H1 (cell line): ENCODE results near the gene MAP7D1. TPM values are rescaled to one million over a fixed set of nuclear protein-coding genes. Genes with fewer than 3 reads are reported as not detected.

Experiments used
- ASH2L ChIP-seq: fragments of 200-600, 300-600 bp; sonication (generic); IDR thresholded peaks from one replicate; pipeline ENCODE4 v1.7.1; 2017; ENCODE audit warnings: low read length
- BACH1 ChIP-seq: IDR thresholded peaks from 2 replicates; pipeline ENCODE4 v1.6.1; 2012; ENCODE audit warnings: low read length, improper control_type of control experiment
- BRCA1 ChIP-seq: IDR thresholded peaks from 2 replicates; pipeline ENCODE4 v1.6.1; 2012; ENCODE audit warnings: low read depth, low read length, improper control_type of control experiment
- CBX8 ChIP-seq: fragments of 300-800, 300-1000 bp; sonication (generic); IDR thresholded peaks from 2 replicates; pipeline ENCODE4 v1.7.1; 2016; ENCODE audit warnings: low read depth, low read length, borderline replicate concordance
- CREB1 ChIP-seq: IDR thresholded peaks from 2 replicates; pipeline ENCODE4 v1.6.1; 2012; ENCODE audit warnings: inconsistent platforms
- EZH2 ChIP-seq: fragments of 200-600 bp; sonication (generic); IDR thresholded peaks from 2 replicates; pipeline ENCODE4 v1.7.1; 2012; ENCODE audit warnings: low read depth, mild to moderate bottlenecking, moderate library complexity, low read length, inconsistent platforms; ENCODE audit not compliant: severe bottlenecking
- GABPA ChIP-seq: IDR thresholded peaks from 2 replicates; pipeline ENCODE4 v1.6.1; 2011; ENCODE audit warnings: mild to moderate bottlenecking, low read length, moderate library complexity, borderline replicate concordance; ENCODE audit not compliant: insufficient read depth
- JUND ChIP-seq: IDR thresholded peaks from 2 replicates; pipeline ENCODE4 v1.6.1; 2011; ENCODE audit warnings: mild to moderate bottlenecking, improper control_type of control experiment, low read length
- KDM1A ChIP-seq: fragments of 200-600, 300-600 bp; sonication (generic); IDR thresholded peaks from 2 replicates; pipeline ENCODE4 v1.7.1; 2016; ENCODE audit warnings: mild to moderate bottlenecking, low read length, borderline replicate concordance
- KDM4A ChIP-seq: IDR thresholded peaks from one replicate; pipeline ENCODE4 v1.7.1; 2012; ENCODE audit warnings: low read depth, mild to moderate bottlenecking, moderate library complexity, low read length, inconsistent platforms; ENCODE audit not compliant: severe bottlenecking
- NRF1 ChIP-seq: IDR thresholded peaks from 2 replicates; pipeline ENCODE4 v1.6.1; 2011; ENCODE audit warnings: mild to moderate bottlenecking, low read depth, low read length, improper control_type of control experiment
- POLR2AphosphoS5 ChIP-seq: IDR thresholded peaks from 2 replicates; pipeline ENCODE4 v1.6.1; 2011; ENCODE audit warnings: low read depth, low read length
- RBBP5 ChIP-seq: IDR thresholded peaks from 2 replicates; pipeline ENCODE4 v1.7.1; 2012; ENCODE audit warnings: low read depth, mild to moderate bottlenecking, inconsistent platforms, low read length, moderate library complexity, borderline replicate concordance
- RFX5 ChIP-seq: IDR thresholded peaks from 2 replicates; pipeline ENCODE4 v1.6.1; 2011; ENCODE audit warnings: low read depth, low read length, improper control_type of control experiment, borderline replicate concordance
- TAF7 ChIP-seq: optimal IDR thresholded peaks from 2 replicates; pipeline ENCODE3; 2011; ENCODE audit warnings: low read depth, mild to moderate bottlenecking, inconsistent platforms, low read length, moderate library complexity, borderline replicate concordance
- TEAD4 ChIP-seq: IDR thresholded peaks from 2 replicates; pipeline ENCODE4 v1.6.1; 2012; ENCODE audit warnings: low read depth, low read length, inconsistent platforms, mixed read lengths
- polyA plus RNA-seq, 7 experiments: library from polyadenylated mRNA; depleted of rRNA in 3 of 7; stranded (reverse) in 5 of 7; unstranded in 2 of 7; fragments of >200 nt in 5 of 7; fragments of 200-250 nt in 2 of 7; gene quantifications; 1 replicate in 5 of 7; 2 replicates in 1 of 7; 4 replicates in 1 of 7; pipeline versions ENCODE4 v1.2.1 to v1.2.3, GENCODE V29; 2011 to 2013; ENCODE audit warnings: missing spikeins in 2 of 7, mixed read lengths in 2 of 7
- total RNA-seq: library from RNA; stranded (reverse); fragmentation: NEBNext Ultra II Directional; extraction: Animal tissue kit (Norgen Biotek cat#: 25700); gene quantifications from 2 replicates; pipeline ENCODE4 v1.2.1, GENCODE V29; 2021

The MAP7D1 gene
- total and polyA plus RNA-seq, 2 of the 8 experiments (the other 6 are each of a cell fraction or from before 2014, with no cell fraction given) = 18.2 to 52.4 TPM

GRCh38 chr1:36149237-36149972 is 6.6 kb upstream of the MAP7D1 start, which contains the start of gene TRAPPC3 (continued):
- TF ChIP-seq TAF7 = peak; percentile 34
- TF ChIP-seq CBX8 = no peak
- peak; percentile 69 for TF ChIP-seq TEAD4
- no peak for TF ChIP-seq BRCA1
- TF ChIP-seq JUND = peak; percentile 75
- TF ChIP-seq BACH1 = peak; percentile 53
- TF ChIP-seq CREB1 = peak; percentile 87
- no peak for TF ChIP-seq GABPA
- TF ChIP-seq KDM1A = peak; percentile 72; the same call in 1 of the 2 replicates
- peak; percentile 91 for TF ChIP-seq NRF1
- TF ChIP-seq KDM4A = no peak
- TF ChIP-seq ASH2L = peak; percentile 87
- peak; percentile 56; the same call in 1 of the 2 replicates for TF ChIP-seq POLR2AphosphoS5
- no peak for TF ChIP-seq RFX5
- TF ChIP-seq EZH2 = no peak
- 0 out of 2 replicates have a peak, but pooled peaks have one; percentile 84 for TF ChIP-seq RBBP5
